ENCODE measurements around the gene USP2. TPM values are rescaled to one million over a fixed set of nuclear protein-coding genes. Genes with fewer than 3 reads are reported as not detected.

Gene USP2
- total and polyA plus RNA-seq, 4 donors, result 1.7 to 6.5 (median 3.5) TPM

DNA sequence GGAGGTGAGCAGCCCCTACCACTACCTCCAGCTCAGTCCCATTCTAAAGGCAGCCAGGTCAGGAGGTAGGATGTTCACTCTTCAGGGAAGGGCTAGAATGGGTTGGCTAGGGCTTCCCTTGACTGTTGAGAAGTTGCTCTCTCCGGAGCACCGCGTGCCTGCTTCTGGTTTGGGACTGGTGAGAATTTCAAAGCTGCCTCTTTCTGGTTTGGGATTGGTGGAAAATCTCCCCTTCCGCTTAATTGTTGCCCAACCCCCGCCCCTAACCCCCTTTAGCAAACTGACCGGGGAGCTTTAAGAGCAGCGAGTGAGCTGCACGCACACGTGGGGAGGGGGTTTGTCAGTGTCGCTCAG lies 686 bp downstream of the USP2 start:
- DNase-seq, result peak in 1 of 3 donors; percentile 54
- TF ChIP-seq, protein P1, sequence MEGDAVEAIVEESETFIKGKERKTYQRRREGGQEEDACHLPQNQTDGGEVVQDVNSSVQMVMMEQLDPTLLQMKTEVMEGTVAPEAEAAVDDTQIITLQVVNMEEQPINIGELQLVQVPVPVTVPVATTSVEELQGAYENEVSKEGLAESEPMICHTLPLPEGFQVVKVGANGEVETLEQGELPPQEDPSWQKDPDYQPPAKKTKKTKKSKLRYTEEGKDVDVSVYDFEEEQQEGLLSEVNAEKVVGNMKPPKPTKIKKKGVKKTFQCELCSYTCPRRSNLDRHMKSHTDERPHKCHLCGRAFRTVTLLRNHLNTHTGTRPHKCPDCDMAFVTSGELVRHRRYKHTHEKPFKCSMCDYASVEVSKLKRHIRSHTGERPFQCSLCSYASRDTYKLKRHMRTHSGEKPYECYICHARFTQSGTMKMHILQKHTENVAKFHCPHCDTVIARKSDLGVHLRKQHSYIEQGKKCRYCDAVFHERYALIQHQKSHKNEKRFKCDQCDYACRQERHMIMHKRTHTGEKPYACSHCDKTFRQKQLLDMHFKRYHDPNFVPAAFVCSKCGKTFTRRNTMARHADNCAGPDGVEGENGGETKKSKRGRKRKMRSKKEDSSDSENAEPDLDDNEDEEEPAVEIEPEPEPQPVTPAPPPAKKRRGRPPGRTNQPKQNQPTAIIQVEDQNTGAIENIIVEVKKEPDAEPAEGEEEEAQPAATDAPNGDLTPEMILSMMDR (IDR thresholded peaks at IDR 0.05; ENCODE audit: control extremely low read depth, extremely low read depth), result no peak
- Histone ChIP-seq H3K9ac (ENCODE audit: insufficient read depth in 1 of 2, low read length in 2 of 2) (peak overlapping the region; percentile 33 to 75), H3K36me3 (ENCODE audit: control insufficient read depth in 4 of 4, insufficient read depth in 4 of 4, low read length in 4 of 4) (no peaks in the 10 kb centered on the region), H3K27me3 (ENCODE audit: control insufficient read depth in 3 of 3, insufficient read depth in 3 of 3, low read length in 2 of 3) (peaks cover 0 to 10% (median 8%) of the 10 kb centered on the region in 3 donors), H3K4me1 (ENCODE audit: control insufficient read depth in 5 of 5, insufficient read depth in 5 of 5, low read length in 5 of 5) (peaks cover 0 to 25% (median 14%) of the 10 kb centered on the region in 5 donors), H3K4me3 (no peak overlapping the region), H3K9me3 (ENCODE audit: control insufficient read depth in 4 of 4, insufficient read depth in 3 of 4, low read length in 3 of 4) (no peaks in the 10 kb centered on the region), H3K27ac (ENCODE audit: low read depth in 1 of 2, low read length in 1 of 2) (peak overlapping the region in 1 of 2 donors; percentile 68)
- WGBS, 2 donors, result 2 to 9% methylated on average over 10 of the region's 10 CpGs
- ATAC-seq (ENCODE audit: insufficient read depth, low FRiP score), result no peak

DNA sequence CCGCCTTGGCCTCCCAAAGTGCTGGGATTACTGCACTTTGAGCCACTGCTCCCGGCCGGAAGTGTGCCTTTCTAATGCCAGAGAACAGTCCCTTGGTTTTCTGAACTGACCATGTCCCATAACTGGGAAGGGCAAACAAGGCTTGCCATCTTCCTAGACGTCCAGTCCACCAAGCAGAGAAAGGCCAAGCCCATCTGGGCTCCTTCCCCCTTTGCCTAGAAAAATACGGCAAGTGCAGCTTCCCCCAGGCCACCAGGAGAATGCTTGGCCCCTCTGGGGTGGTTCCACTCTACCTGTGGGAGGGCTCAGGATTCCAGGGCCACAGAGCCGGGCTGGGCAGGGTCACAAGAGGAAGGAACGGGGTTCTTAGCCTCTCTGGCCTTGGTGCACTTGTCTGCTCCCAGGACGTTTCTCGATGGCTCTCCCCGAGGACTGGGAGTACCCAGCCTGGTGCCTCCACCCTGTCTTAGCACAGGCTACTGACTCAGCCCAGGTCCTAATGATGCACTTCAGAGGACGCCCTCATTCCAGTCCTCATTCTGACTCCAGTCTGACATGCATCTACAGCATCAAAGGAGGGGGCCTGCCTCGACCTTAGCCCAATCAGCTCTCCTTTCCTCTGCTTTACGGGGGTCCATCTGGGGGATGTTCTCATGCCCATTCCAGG lies 1.2 kb downstream of the USP2 start:
- peaks cover 0 to 30% (median 14%) of the 10 kb centered on the region in 5 donors for H3K4me1 ChIP-seq (ENCODE audit: control insufficient read depth in 5 of 5, insufficient read depth in 5 of 5, low read length in 5 of 5)
- H3K4me3 ChIP-seq, result no peak overlapping the region
- TF ChIP-seq, protein P1 (IDR thresholded peaks at IDR 0.05; ENCODE audit: control extremely low read depth, extremely low read depth), result no peak
- H3K9ac ChIP-seq (ENCODE audit: insufficient read depth in 1 of 2, low read length in 2 of 2), result no peak overlapping the region
- H3K9me3 ChIP-seq (ENCODE audit: control insufficient read depth in 4 of 4, insufficient read depth in 3 of 4, low read length in 3 of 4), result no peaks in the 10 kb centered on the region
- H3K36me3 ChIP-seq (ENCODE audit: control insufficient read depth in 4 of 4, insufficient read depth in 4 of 4, low read length in 4 of 4), result no peaks in the 10 kb centered on the region
- 76 to 77% methylated on average over 13 of the region's 13 CpGs for WGBS, 2 donors
- H3K27me3 ChIP-seq (ENCODE audit: control insufficient read depth in 3 of 3, insufficient read depth in 3 of 3, low read length in 2 of 3), result peaks cover 0 to 10% (median 8%) of the 10 kb centered on the region in 3 donors
- ATAC-seq (ENCODE audit: insufficient read depth, low FRiP score), result no peak
- peak overlapping the region in 1 of 2 donors; percentile 68 for H3K27ac ChIP-seq (ENCODE audit: low read depth in 1 of 2, low read length in 1 of 2)
- no peak for DNase-seq

DNA sequence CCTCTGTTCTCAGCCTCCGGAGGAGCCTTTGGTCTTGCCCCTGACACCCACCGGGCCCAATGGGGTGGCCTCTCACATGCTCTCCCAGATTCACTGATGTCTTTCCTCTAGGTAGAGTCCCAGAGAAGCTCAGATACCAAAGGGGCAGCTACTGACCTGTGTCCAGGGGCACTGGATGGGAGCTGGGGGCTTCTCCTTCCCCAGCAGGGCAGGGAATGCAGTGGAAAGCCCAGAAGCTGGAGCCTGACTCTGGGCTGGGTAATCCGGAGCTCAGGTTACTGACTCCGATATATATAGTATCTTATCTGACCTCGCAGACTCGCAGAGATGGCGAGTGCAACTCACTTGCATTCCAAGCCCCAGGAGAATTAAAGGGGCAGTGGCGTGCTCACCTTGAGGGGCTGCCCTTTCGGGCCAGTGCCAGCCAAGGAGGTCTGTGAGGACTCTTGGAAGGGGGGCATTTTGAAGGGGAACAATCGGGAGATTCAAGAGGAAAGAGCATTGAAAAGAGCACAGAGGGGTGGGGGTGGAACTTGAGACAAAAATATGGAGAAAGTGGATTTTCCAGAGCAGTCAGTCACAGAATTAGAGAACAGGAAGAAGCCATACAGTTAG lies 2.5 kb downstream of the USP2 start:
- H3K27me3 ChIP-seq (ENCODE audit: control insufficient read depth in 3 of 3, insufficient read depth in 3 of 3, low read length in 2 of 3), result peaks cover 0 to 10% (median 2%) of the 10 kb centered on the region in 3 donors
- H3K9me3 ChIP-seq (ENCODE audit: control insufficient read depth in 4 of 4, insufficient read depth in 3 of 4, low read length in 3 of 4), result no peaks in the 10 kb centered on the region
- TF ChIP-seq, protein P1 (IDR thresholded peaks at IDR 0.05; ENCODE audit: control extremely low read depth, extremely low read depth), result no peak
- no peaks in the 10 kb centered on the region for H3K36me3 ChIP-seq (ENCODE audit: control insufficient read depth in 4 of 4, insufficient read depth in 4 of 4, low read length in 4 of 4)
- WGBS, 2 donors, result 75 to 88% methylated on average over 10 of the region's 10 CpGs
- H3K4me3 ChIP-seq, result no peak overlapping the region
- H3K27ac ChIP-seq (ENCODE audit: low read depth in 1 of 2, low read length in 1 of 2), result peak overlapping the region in 1 of 2 donors; percentile 98
- no peak for ATAC-seq (ENCODE audit: insufficient read depth, low FRiP score)
- no peak for DNase-seq
- H3K9ac ChIP-seq (ENCODE audit: insufficient read depth in 1 of 2, low read length in 2 of 2), result no peak overlapping the region
- peaks cover 0 to 40% (median 14%) of the 10 kb centered on the region in 5 donors for H3K4me1 ChIP-seq (ENCODE audit: control insufficient read depth in 5 of 5, insufficient read depth in 5 of 5, low read length in 5 of 5)

All from lung (tissue), 12 donors.